NCI-H1105 treated with DMSO at 0.1 percent for 48 hours (cell line): ENCODE results near the gene KLHL28.
"Not testable (repeated sequence)": the region's sequence is repeated elsewhere in the genome, so short reads cannot be mapped to it uniquely, and the experiment has no call there.

Experiments used
- DNase-seq: peaks from one replicate; lab custom pipeline; 2025; lab: John Stamatoyannopoulos, UW

Gene KLHL28

GRCh38 chr14:44896275-44897040 is 65.3 kb downstream of the KLHL28 start:
- no peak for DNase-seq

DNA sequence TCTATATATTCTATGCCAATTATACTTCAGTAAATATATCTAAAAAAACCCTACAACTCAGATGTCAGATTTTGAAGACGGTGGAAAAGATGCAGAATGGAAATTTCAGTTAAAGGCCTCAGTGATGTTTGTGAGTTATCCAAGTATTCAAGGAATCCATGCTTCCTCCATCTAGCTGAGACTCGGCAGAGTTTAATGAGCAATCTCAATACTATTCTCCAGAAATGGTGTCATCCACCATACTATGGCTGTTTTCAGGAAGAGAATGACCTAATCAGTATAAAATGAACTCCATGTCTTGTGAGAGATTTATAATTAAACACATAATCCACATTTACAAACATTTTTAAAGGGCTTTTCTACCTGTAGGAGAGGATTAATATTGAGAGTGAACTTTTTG is 66.0 kb downstream of the KLHL28 start:
- DNase-seq = no peak

DNA sequence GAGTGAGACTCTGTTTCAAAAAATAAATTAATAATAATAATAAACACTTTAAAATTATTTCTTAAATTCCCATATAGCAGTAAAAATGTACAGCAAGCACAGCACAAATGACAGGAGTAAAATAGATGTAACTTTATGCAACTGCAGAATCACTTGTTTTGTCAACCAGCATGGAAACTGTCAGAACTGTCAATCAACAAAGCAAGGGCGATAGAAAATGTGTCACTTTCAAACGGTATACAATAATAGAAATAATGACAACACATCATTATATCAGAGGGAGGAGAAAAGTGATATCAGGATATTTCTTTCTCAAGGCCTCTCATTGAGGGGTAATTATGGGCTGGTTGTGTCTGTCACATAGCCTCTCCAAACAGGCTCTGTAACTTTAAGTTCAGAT is 68.2 kb downstream of the KLHL28 start:
- DNase-seq = no peak

GRCh38 chr14:44891726-44892372 is 69.9 kb downstream of the KLHL28 start:
- not testable (repeated sequence) for DNase-seq

GRCh38 chr14:44889595-44890471 is 71.9 kb downstream of the KLHL28 start:
- DNase-seq = no peak

DNA sequence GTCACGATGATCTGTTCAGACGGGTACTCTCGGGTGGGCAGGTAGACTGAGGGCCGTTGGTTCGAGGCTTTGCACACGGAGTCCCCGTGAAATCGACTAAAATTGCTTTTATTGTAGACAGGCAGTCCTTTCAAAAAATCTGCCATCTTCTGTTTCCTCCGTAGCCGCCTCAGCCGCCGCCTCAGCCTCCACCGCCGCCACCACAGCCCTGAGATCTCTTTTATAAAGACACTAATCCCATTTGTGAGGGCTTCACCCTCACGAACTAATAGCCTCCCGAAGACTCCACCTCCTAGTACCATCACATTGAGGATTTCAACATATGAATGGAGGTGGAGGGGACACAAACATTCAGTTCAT is 74.2 kb downstream of the KLHL28 start:
- DNase-seq = no peak

- no peak for DNase-seq
Observed at GRCh38 chr14:44886860-44887595, 74.7 kb downstream of the KLHL28 start.

DNA sequence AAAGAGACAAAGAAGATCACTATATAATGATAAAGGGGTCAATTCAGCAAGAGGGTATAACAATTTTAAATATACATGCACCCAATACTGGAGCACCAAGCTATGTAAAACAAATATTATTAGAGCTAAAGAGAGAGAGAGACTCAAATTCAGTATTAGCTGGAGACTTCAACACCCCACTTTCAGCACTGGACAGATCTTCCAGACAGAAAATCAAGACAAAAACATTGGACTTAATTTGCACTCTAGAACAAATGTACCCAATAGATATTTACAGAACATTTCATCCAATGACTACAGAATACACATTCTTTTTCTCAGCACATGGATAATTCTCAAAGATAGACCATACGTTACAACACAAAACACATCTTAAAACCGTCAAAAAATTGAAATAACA is 81.0 kb downstream of the KLHL28 start:
- no peak for DNase-seq
